IMR-90 (cell line): ENCODE results near the gene FLACC1. TPM values are rescaled to one million over a fixed set of nuclear protein-coding genes. Genes with fewer than 3 reads are reported as not detected.

Experiments
- ATAC-seq: fragments of 200-7000 bp; cut with Tn5 transposase; 2 replicates; pipeline ENCODE4 v1.9.1; 2020; ENCODE audit warnings: low read depth, mild to moderate bottlenecking, moderate library complexity
- BruUV-seq: library from RNA; stranded (reverse); fragments of 400-500 nt; replicated peaks from 2 replicates; lab custom pipeline; 2021; lab: Mats Ljungman, UMichigan
- CTCF ChIA-PET: fragments of 300-600 bp; formaldehyde crosslinking; extraction: SDS; loops from one replicate; lab custom pipeline; 2021; ENCODE audit warnings: antibody characterized with exemption; lab: Yijun Ruan, JAX
- POLR2A ChIA-PET: fragments of 300-600 bp; sonication (Branson Sonifier 250); formaldehyde crosslinking; loops from one replicate; lab custom pipeline; 2022; ENCODE audit warnings: antibody characterized with exemption; ENCODE audit not compliant: unreplicated experiment; lab: Charles Lee
- DNase-seq: peaks from one replicate; pipeline ENCODE4 v3.0.0; 2013
- H2AFZ ChIP-seq: replicated peaks from 2 replicates; pipeline ENCODE3; 2013; ENCODE audit warnings: low read length, mild to moderate bottlenecking; ENCODE audit not compliant: poor library complexity
- H2AK5ac ChIP-seq: 2 replicates; pipeline ENCODE4 v1.6.1; 2013; ENCODE audit warnings: low read depth, low read length, inconsistent platforms
- H2AK9ac ChIP-seq: replicated peaks from 2 replicates; pipeline ENCODE3; 2013; ENCODE audit warnings: mild to moderate bottlenecking, low read depth, low read length, moderate library complexity; ENCODE audit not compliant: poor library complexity
- H2BK120ac ChIP-seq: 2 replicates; pipeline ENCODE4 v1.6.1; 2013; ENCODE audit warnings: low read depth, low read length, inconsistent platforms
- H2BK15ac ChIP-seq: 3 replicates; pipeline ENCODE4 v1.6.1; 2013; ENCODE audit warnings: low read depth, low read length, inconsistent platforms
- H2BK20ac ChIP-seq: 2 replicates; pipeline ENCODE4 v1.6.1; 2013; ENCODE audit warnings: low read depth, mild to moderate bottlenecking, inconsistent platforms, low read length, moderate library complexity
- H2BK5ac ChIP-seq: 2 replicates; pipeline ENCODE4 v1.6.1; 2013; ENCODE audit warnings: mild to moderate bottlenecking, low read depth, low read length, inconsistent platforms; ENCODE audit not compliant: poor library complexity, severe bottlenecking
- H3K14ac ChIP-seq: replicated peaks from 2 replicates; pipeline ENCODE4 v1.6.1; 2013; ENCODE audit warnings: low read depth, low read length, inconsistent platforms
- H3K18ac ChIP-seq: 2 replicates; pipeline ENCODE4 v1.6.1; 2013; ENCODE audit warnings: low read depth, low read length, control low read depth
- H3K23ac ChIP-seq: 2 replicates; pipeline ENCODE4 v1.6.1; 2013; ENCODE audit warnings: low read depth, low read length, inconsistent platforms
- H3K27ac ChIP-seq: 2 replicates; pipeline ENCODE4 v1.5.1; 2013; ENCODE audit warnings: mild to moderate bottlenecking, control low read depth, low read length; ENCODE audit not compliant: insufficient read depth
- H3K27me3 ChIP-seq: 2 replicates; pipeline ENCODE4 v1.6.1; 2013; ENCODE audit warnings: low read length; ENCODE audit not compliant: control insufficient read depth, insufficient read depth
- H3K36me3 ChIP-seq: 2 replicates; pipeline ENCODE4 v1.6.1; 2013; ENCODE audit warnings: low read length, mixed read lengths; ENCODE audit not compliant: control insufficient read depth, insufficient read depth
- H3K4ac ChIP-seq: 2 replicates; pipeline ENCODE4 v1.6.1; 2013; ENCODE audit warnings: low read depth, low read length, inconsistent platforms
- H3K4me1 ChIP-seq: 2 replicates; pipeline ENCODE4 v1.6.1; 2013; ENCODE audit warnings: low read length, mixed read lengths; ENCODE audit not compliant: control insufficient read depth, insufficient read depth
- H3K4me2 ChIP-seq: 2 replicates; pipeline ENCODE4 v1.6.1; 2013; ENCODE audit warnings: low read depth, mild to moderate bottlenecking, control low read depth, low read length, moderate library complexity
- H3K4me3 ChIP-seq: 2 replicates; pipeline ENCODE4 v1.5.1; 2013; ENCODE audit warnings: low read depth, mild to moderate bottlenecking, control low read depth, low read length, moderate library complexity; ENCODE audit not compliant: insufficient read depth
- H3K56ac ChIP-seq: 2 replicates; pipeline ENCODE4 v1.6.1; 2013; ENCODE audit warnings: low read length, inconsistent platforms; ENCODE audit not compliant: insufficient read depth; ENCODE audit errors: extremely low read depth
- H3K79me1 ChIP-seq, 2 experiments: 2 replicates each; pipeline ENCODE4 v1.6.1; 2013; ENCODE audit warnings: low read length in 2 of 2, inconsistent platforms in 1 of 2, low read depth in 1 of 2
- H3K9ac ChIP-seq: 2 replicates; pipeline ENCODE4 v1.6.1; 2013; ENCODE audit warnings: low read depth, low read length, control low read depth
- H3K9me1 ChIP-seq: 2 replicates; pipeline ENCODE4 v1.6.1; 2013; ENCODE audit warnings: low read length, inconsistent platforms; ENCODE audit not compliant: insufficient read depth
- H3K9me3 ChIP-seq: 2 replicates; pipeline ENCODE4 v1.6.1; 2013; ENCODE audit warnings: low read length; ENCODE audit not compliant: control insufficient read depth, insufficient read depth
- H4K20me1 ChIP-seq: 2 replicates; pipeline ENCODE4 v1.6.1; 2013; ENCODE audit warnings: low read length, inconsistent platforms; ENCODE audit not compliant: insufficient read depth
- H4K5ac ChIP-seq: 2 replicates; pipeline ENCODE4 v1.6.1; 2013; ENCODE audit warnings: mild to moderate bottlenecking, low read depth, low read length, control low read depth
- H4K8ac ChIP-seq, 2 experiments: 2 replicates each; pipeline ENCODE4 v1.6.1; 2013; ENCODE audit warnings: low read depth in 2 of 2, low read length in 2 of 2, control low read depth in 1 of 2, inconsistent platforms in 1 of 2
- H4K91ac ChIP-seq: 2 replicates; pipeline ENCODE4 v1.6.1; 2013; ENCODE audit warnings: low read depth, low read length, inconsistent platforms; ENCODE audit not compliant: insufficient read depth
- CEBPB ChIP-seq: IDR thresholded peaks from 2 replicates; pipeline ENCODE4 v1.6.1; 2012; ENCODE audit warnings: low read depth, low read length, improper control_type of control experiment
- NFE2L2 ChIP-seq: fragments of 150-350 bp; IDR thresholded peaks from 2 replicates; pipeline ENCODE4 v1.6.1; 2016; ENCODE audit warnings: low read depth, mild to moderate bottlenecking, low read length
- WGBS, 2 experiments: methylation state at CpG; one replicate each; pipeline versions ENCODE4 v1.1.5 to v1.1.7; 2013; ENCODE audit warnings: missing lambda C conversion rate in 2 of 2; ENCODE audit not compliant: insufficient read length in 1 of 2; ENCODE audit errors: extremely low coverage in 2 of 2; 5-methylcytosine and 5-hydroxymethylcytosine counted together
- dilution Hi-C: fragments of 300-500 bp; cut with HindIII; formaldehyde crosslinking; loops from one replicate; pipeline ENCODE4 v1.14.3; 2018; ENCODE audit warnings: low sequenced_read_pairs; ENCODE audit not compliant: unreplicated experiment
- in situ Hi-C: fragments of 300-500 bp; cut with MboI; formaldehyde crosslinking; loops from 3 replicates; pipeline ENCODE4 v1.14.3; 2019; ENCODE audit warnings: low sequenced_read_pairs, inconsistent platforms, mixed read lengths
- intact Hi-C: fragments of 100-400 bp; cut with micrococcal nuclease; formaldehyde crosslinking; loops from 2 replicates; pipeline ENCODE4 v1.10.0; 2022
- polyA plus RNA-seq, 3 experiments: library from polyadenylated mRNA; depleted of rRNA; stranded (reverse); fragments of >200 nt; gene quantifications; 2 replicates each; pipeline ENCODE4 v1.2.3, GENCODE V29; 2012; ENCODE audit warnings: low replicate concordance in 1 of 3
- total RNA-seq: library from RNA; depleted of rRNA; stranded (reverse); fragments of >200 nt; gene quantifications from 2 replicates; pipeline ENCODE4 v1.2.3, GENCODE V29; 2012

Gene FLACC1
- total and polyA plus RNA-seq, 2 of the 4 experiments (the other 2 are of a cell fraction), result 0.32 to 0.54 TPM

DNA sequence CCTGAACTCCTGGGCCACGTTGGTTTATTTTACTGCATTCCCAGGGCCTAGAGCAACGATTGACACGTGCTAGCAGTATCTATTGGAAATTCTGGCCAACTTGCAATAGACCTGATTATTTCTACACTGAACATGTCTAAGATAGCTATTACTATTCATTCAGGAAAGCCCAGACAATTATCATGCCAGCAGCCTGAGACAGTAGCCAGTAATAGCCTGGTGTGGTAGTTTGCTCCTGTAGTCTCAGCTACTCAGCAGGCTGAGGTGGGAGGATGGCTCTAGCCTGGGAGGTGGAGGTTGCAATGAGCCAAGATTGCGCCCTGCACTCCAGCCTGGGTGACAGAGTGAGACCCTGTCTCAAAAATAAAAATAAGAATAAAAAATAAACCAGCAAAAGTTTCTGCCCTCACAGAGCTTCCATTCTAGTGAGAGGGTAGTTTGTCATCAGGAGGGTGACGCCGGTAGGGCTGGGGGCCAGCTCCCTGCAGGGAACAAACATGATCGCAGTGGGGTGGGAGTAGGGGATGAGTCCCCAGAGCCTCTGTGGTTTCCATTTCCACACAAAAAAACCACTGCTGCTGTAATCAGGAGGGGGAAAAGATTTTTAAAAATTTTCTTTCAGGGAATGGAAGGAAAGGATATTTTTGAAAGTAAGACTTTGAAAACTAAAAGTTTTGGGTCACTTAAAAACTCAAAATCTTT, 92.5 kb downstream of the FLACC1 start:
- Histone ChIP-seq H2BK120ac (no peak overlapping the region), H3K4me3 (no peak overlapping the region), H3K79me1 (peaks cover 32 to 36% of the 10 kb centered on the region in 2 experiments), H4K20me1 (no peaks in the 10 kb centered on the region), H3K9me1 (peaks cover 9% of the 10 kb centered on the region; the same call in 1 of the 2 replicates), H3K4me1 (peaks cover 5% of the 10 kb centered on the region), H3K9ac (no peak overlapping the region), H4K8ac (no peak overlapping the region), H3K27ac (no peak overlapping the region), H3K14ac (no peak overlapping the region), H3K9me3 (no peaks in the 10 kb centered on the region), H3K36me3 (peaks cover 17% of the 10 kb centered on the region), H3K18ac (no peak overlapping the region), H3K27me3 (no peaks in the 10 kb centered on the region), H2AFZ (no peak overlapping the region), H2AK5ac (no peak overlapping the region), H2BK15ac (no peak overlapping the region), H3K56ac (no peak overlapping the region), H2BK20ac (no peak overlapping the region), H4K91ac (no peak overlapping the region), H3K4me2 (no peak overlapping the region), H2BK5ac (no peak overlapping the region), H3K23ac (no peak overlapping the region), H3K4ac (no peak overlapping the region), H2AK9ac (no peak overlapping the region), H4K5ac (no peak overlapping the region)
- ChIA-PET CTCF (interaction anchor here (0.6 to 1.0 kb wide), 2 partner anchors 16 to 796 kb away, joined by 3 read pairs; no protein-coding TSS in a partner anchor), POLR2A (no interaction called here)
- in situ Hi-C loops, result no loop called here
- DNase-seq (peak; percentile 18), ATAC-seq (no peak)
- BruUV-seq, result no TSS peak
- no CpG with 5 or more reads among the region's 7 CpGs for WGBS, 2 experiments
- dilution Hi-C loops, result no loop called here
- intact Hi-C loops, result no loop called here
- no peak for TF ChIP-seq NFE2L2
- TF ChIP-seq CEBPB, result no peak
